Uterus (tissue), 2 donors: ENCODE results near the gene GPRC5D.

Experiments used
- CTCF ChIP-seq, 4 experiments: fragments of 200-600 bp in 2 of 4; fragments of 450-650 bp in 2 of 4; sonication (generic) in 2 of 4; IDR thresholded peaks; one replicate each; pipeline ENCODE4 v1.5.1; 2016 to 2019; ENCODE audit warnings: antibody characterized with exemption in 4 of 4, mild to moderate bottlenecking in 2 of 4, moderate library complexity in 1 of 4
- POLR2A ChIP-seq, 2 donors: fragments of 450-650 bp; IDR thresholded peaks; one replicate each; pipeline ENCODE4 v1.6.1; 2016; ENCODE audit warnings: antibody characterized with exemption in 2 of 2, mild to moderate bottlenecking in 1 of 2, moderate library complexity in 1 of 2

GRCh38 chr12:12917517-12917916, 34.5 kb downstream of the GPRC5D start:
- TF ChIP-seq CTCF (IDR thresholded peaks at IDR 0.05) (no peak), POLR2A (IDR thresholded peaks at IDR 0.05) (no peak)
